Endothelial cell of umbilical vein (primary cell): ENCODE data around the gene SMIM7.

ENCODE experiments used
- EZH2 ChIP-seq: IDR thresholded peaks from 2 replicates; pipeline ENCODE4 v1.6.1; 2012; ENCODE audit warnings: borderline replicate concordance, low read depth, mild to moderate bottlenecking, moderate library complexity, low read length, inconsistent platforms; ENCODE audit not compliant: severe bottlenecking
- POLR2A ChIP-seq: IDR thresholded peaks from 2 replicates; pipeline ENCODE4 v1.6.1; 2012; ENCODE audit warnings: low read depth, mild to moderate bottlenecking, control low read depth, low read length

DNA sequence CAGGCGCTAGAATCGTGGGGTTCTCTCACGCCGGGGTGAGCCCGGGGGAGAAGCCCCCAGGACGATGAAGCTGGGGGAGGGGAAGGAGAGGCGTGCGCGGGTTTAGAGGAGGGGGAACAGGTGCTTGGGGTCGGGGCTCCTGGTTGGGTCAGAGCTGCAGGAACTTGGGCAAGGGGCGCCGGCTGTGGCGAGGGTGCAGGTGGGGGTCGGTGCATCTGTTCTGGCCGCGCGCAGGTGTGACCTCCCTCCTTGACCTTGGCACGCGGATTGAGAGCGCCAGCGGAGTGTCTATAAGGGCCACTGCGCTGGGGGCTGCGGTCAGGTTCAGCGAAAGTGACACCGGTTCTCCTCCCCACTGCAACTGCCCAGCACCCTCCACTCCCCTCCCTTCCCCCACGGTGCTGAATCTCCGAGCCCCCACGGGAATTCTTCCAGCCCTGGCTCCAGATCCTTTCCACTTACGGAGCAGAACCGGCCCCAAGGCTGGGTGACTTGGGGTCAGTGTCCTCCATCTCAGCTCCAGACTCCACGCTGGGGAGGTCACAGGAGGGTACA, 1.6 kb upstream of the SMIM7 start:
- TF ChIP-seq POLR2A = no peak
- TF ChIP-seq EZH2 = no peak
